Activated CD8-positive, alpha-beta T cell treated with anti-CD3 and anti-CD28 coated beads for 36 hours (primary cell): ENCODE data around the gene LGALS1. TPM values are rescaled to one million over a fixed set of nuclear protein-coding genes. Genes with fewer than 3 reads are reported as not detected.

Experiments
- ATAC-seq: fragments of 200-7000 bp; cut with Tn5 transposase; one replicate; pipeline ENCODE4 v1.10.0; 2021; ENCODE audit warnings: mild to moderate bottlenecking, moderate library complexity
- CTCF ChIA-PET: fragments of 350-600 bp; sonication (Branson Sonifier 250); formaldehyde crosslinking; loops from one replicate; lab custom pipeline; 2021; ENCODE audit warnings: antibody characterized with exemption; lab: Charles Lee
- POLR2A ChIA-PET: fragments of 350-600 bp; sonication (Branson Sonifier 250); formaldehyde crosslinking; loops from one replicate; lab custom pipeline; 2021; ENCODE audit warnings: antibody characterized with exemption; lab: Charles Lee
- DNase-seq: peaks from one replicate; pipeline ENCODE4 v3.0.0-alpha.2; 2020
- H3K27ac Mint-ChIP-seq: one replicate; pipeline ENCODE4 v1.8.0; 2021; ENCODE audit warnings: mild to moderate bottlenecking, mixed read lengths
- H3K27me3 Mint-ChIP-seq: one replicate; pipeline ENCODE4 v1.8.0; 2021; ENCODE audit warnings: mixed read lengths
- H3K36me3 Mint-ChIP-seq: one replicate; pipeline ENCODE4 v1.8.0; 2021; ENCODE audit warnings: low read depth, mixed read lengths
- H3K4me1 Mint-ChIP-seq: one replicate; pipeline ENCODE4 v1.8.0; 2021; ENCODE audit warnings: low read depth, mixed read lengths
- H3K4me3 Mint-ChIP-seq: one replicate; pipeline ENCODE4 v1.8.0; 2021; ENCODE audit warnings: mild to moderate bottlenecking, moderate library complexity, mixed read lengths
- H3K9me3 Mint-ChIP-seq: one replicate; pipeline ENCODE4 v1.8.0; 2021; ENCODE audit warnings: mixed read lengths
- CTCF ChIP-seq: fragments of 200-600 bp; IDR thresholded peaks from one replicate; pipeline ENCODE4 v1.8.0; 2022; ENCODE audit warnings: antibody characterized with exemption, mild to moderate bottlenecking
- intact Hi-C: fragments of 100-400 bp; cut with micrococcal nuclease; formaldehyde crosslinking; loops from one replicate; pipeline ENCODE4 v1.10.0; 2022
- total RNA-seq, 2 experiments: library from RNA; stranded (reverse); gene quantifications; one replicate each; pipeline ENCODE4 v1.2.3, GENCODE V29; 2021

The LGALS1 gene
- total RNA-seq, 2 experiments from 2014 or later: 247 to 261 TPM

GRCh38 chr22:37633625-37634416, 41.6 kb upstream of the LGALS1 start:
- Mint-ChIP-seq H3K4me1 (peaks cover 79% of the 10 kb centered on the region), H3K27me3 (no peaks in the 10 kb centered on the region), H3K36me3 (peaks cover 4% of the 10 kb centered on the region), H3K27ac (peak overlapping the region; percentile 88), H3K9me3 (no peaks in the 10 kb centered on the region), H3K4me3 (peak overlapping the region; percentile 69)
- CTCF ChIA-PET: interaction anchor here (0.6 to 68.1 kb wide), 5 partner anchors 9 to 230 kb away, joined by 3 to 1770 read pairs (median 4); partner anchors contain the start of genes GGA1, LGALS1, NOL12 and PDXP
- intact Hi-C loops: no loop called here
- POLR2A ChIA-PET: interaction anchor here (0.6 to 3.8 kb wide), 20 partner anchors 9 to 1549 kb away, joined by 3 to 26 read pairs (median 4); partner anchors contain the start of genes GGA1, LGALS1, NOL12 and PDXP
- peak; percentile 20 for TF ChIP-seq CTCF
- ATAC-seq (peak; percentile 66), DNase-seq (peak; percentile 90)

GRCh38 chr22:37634417-37634924, 41.0 kb upstream of the LGALS1 start:
- Mint-ChIP-seq H3K4me1 (peaks cover 75% of the 10 kb centered on the region), H3K27me3 (no peaks in the 10 kb centered on the region), H3K36me3 (peaks cover 4% of the 10 kb centered on the region), H3K27ac (peak overlapping the region; percentile 88), H3K4me3 (peak overlapping the region; percentile 69), H3K9me3 (no peaks in the 10 kb centered on the region)
- DNase-seq (peak; percentile 44), ATAC-seq (no peak)
- intact Hi-C loops: no loop called here
- ChIA-PET POLR2A (interaction anchor here (0.9 to 3.8 kb wide), 15 partner anchors 8 to 61 kb away, joined by 3 to 26 read pairs (median 4); partner anchors contain the start of genes GGA1, LGALS1, NOL12 and PDXP), CTCF (interaction anchor here (1.6 to 68.1 kb wide), 3 partner anchors 9 to 60 kb away, joined by 4 to 1770 read pairs (median 1770); partner anchors contain the start of genes GGA1, LGALS1, NOL12 and PDXP)
- no peak for TF ChIP-seq CTCF

GRCh38 chr22:37635157-37635556, 40.3 kb upstream of the LGALS1 start:
- no peak for DNase-seq
- peaks cover 75% of the 10 kb centered on the region for H3K4me1 Mint-ChIP-seq

GRCh38 chr22:37636186-37636948, 39.1 kb upstream of the LGALS1 start:
- peaks cover 14% of the 10 kb centered on the region for H3K36me3 Mint-ChIP-seq
- peak overlapping the region; percentile 88 for H3K27ac Mint-ChIP-seq
- ChIA-PET CTCF (interaction anchor here (1.1 to 68.1 kb wide), 6 partner anchors 11 to 225 kb away, joined by 3 to 1770 read pairs (median 5); partner anchors contain the start of genes GGA1, LGALS1, NOL12 and PDXP), POLR2A (interaction anchor here (0.8 to 3.7 kb wide), 8 partner anchors 10 to 41 kb away, joined by 3 to 28 read pairs (median 5); partner anchors contain the start of gene LGALS1)
- H3K4me1 Mint-ChIP-seq: peaks cover 74% of the 10 kb centered on the region
- peak; percentile 41 for TF ChIP-seq CTCF
- peak overlapping the region; percentile 49 for H3K4me3 Mint-ChIP-seq
- intact Hi-C loops: loop anchor here (5.0 kb wide), 1 partner anchor 41 kb away; the partner anchor contains the start of gene LGALS1
- peak; percentile 69 for DNase-seq
- H3K27me3 Mint-ChIP-seq: no peaks in the 10 kb centered on the region
- no peaks in the 10 kb centered on the region for H3K9me3 Mint-ChIP-seq
- no peak for ATAC-seq

More at GRCh38 chr22:37635157-37635556, 40.3 kb upstream of the LGALS1 start:
- peaks cover 4% of the 10 kb centered on the region for H3K36me3 Mint-ChIP-seq
- ChIA-PET POLR2A (interaction anchor here (0.9 to 3.8 kb wide), 6 partner anchors 8 to 43 kb away, joined by 3 to 26 read pairs (median 6); partner anchors contain the start of genes GGA1 and PDXP), CTCF (interaction anchor here (0.8 to 68.1 kb wide), 4 partner anchors 10 to 228 kb away, joined by 3 to 1770 read pairs (median 887); partner anchors contain the start of genes GGA1, LGALS1, NOL12 and PDXP)
- intact Hi-C loops: loop anchor here (5.0 kb wide), 1 partner anchor 42 kb away; the partner anchor contains the start of gene LGALS1
- H3K4me3 Mint-ChIP-seq: peak overlapping the region; percentile 69
- no peaks in the 10 kb centered on the region for H3K9me3 Mint-ChIP-seq
- peak overlapping the region; percentile 88 for H3K27ac Mint-ChIP-seq
- no peak for TF ChIP-seq CTCF
- H3K27me3 Mint-ChIP-seq: no peaks in the 10 kb centered on the region
- no peak for ATAC-seq
